Thoracic aorta (tissue), 2 donors: ENCODE measurements around the gene PAX9. TPM values are rescaled to one million over a fixed set of nuclear protein-coding genes. Genes with fewer than 3 reads are reported as not detected.

Source experiments
- ATAC-seq: fragments of 150-250 bp; one replicate; pipeline ENCODE4 v1.8.0; 2017; ENCODE audit warnings: low read depth; ENCODE audit not compliant: insufficient number of reproducible peaks, low FRiP score
- DNase-seq: peaks from one replicate; pipeline ENCODE4 v3.0.0-alpha.2; 2020; ENCODE audit warnings: low spot score
- H3K27ac ChIP-seq, 2 donors: fragments of 200-600 bp; sonication (generic); 1 replicate in 1 of 2; 2 replicates in 1 of 2; pipeline ENCODE4 v1.5.1; 2016; ENCODE audit warnings: mild to moderate bottlenecking in 2 of 2, moderate library complexity in 2 of 2
- H3K27me3 ChIP-seq: fragments of 200-600 bp; sonication (generic); replicated peaks from 2 replicates; pipeline ENCODE4 v1.6.0; 2016; ENCODE audit warnings: mild to moderate bottlenecking; ENCODE audit not compliant: insufficient read depth
- H3K36me3 ChIP-seq: fragments of 200-600 bp; sonication (generic); one replicate; pipeline ENCODE4 v1.5.1; 2016
- H3K4me1 ChIP-seq, 2 donors: fragments of 200-600 bp; sonication (generic); 1 replicate in 1 of 2; 2 replicates in 1 of 2; pipeline versions ENCODE4 v1.5.1 to v1.6.0; 2016; ENCODE audit warnings: low read depth in 2 of 2, mild to moderate bottlenecking in 1 of 2; ENCODE audit not compliant: control insufficient read depth in 1 of 2
- H3K4me3 ChIP-seq: fragments of 200-600 bp; sonication (generic); 2 replicates; pipeline ENCODE4 v1.5.1; 2016; ENCODE audit warnings: mild to moderate bottlenecking
- H3K9me3 ChIP-seq: fragments of 200-600 bp; sonication (generic); 2 replicates; pipeline ENCODE4 v1.5.1; 2016
- total RNA-seq, 2 donors: library from RNA; depleted of rRNA; stranded (reverse); fragments of >200 nt; gene quantifications; one replicate each; pipeline versions ENCODE4 v1.1.0 to v1.2.3, GENCODE V29; 2016
- TF ChIP-seq, protein P1 (sequence below): fragments of 200-600 bp; sonication (generic); IDR thresholded peaks from one replicate; pipeline ENCODE4 v1.5.1; 2019; ENCODE audit warnings: antibody characterized with exemption

PAX9 gene
- total RNA-seq: 1 to 10 TPM in 1 of 2 donors, under 1 TPM in 1; 0.21 to 4.5 TPM

DNA sequence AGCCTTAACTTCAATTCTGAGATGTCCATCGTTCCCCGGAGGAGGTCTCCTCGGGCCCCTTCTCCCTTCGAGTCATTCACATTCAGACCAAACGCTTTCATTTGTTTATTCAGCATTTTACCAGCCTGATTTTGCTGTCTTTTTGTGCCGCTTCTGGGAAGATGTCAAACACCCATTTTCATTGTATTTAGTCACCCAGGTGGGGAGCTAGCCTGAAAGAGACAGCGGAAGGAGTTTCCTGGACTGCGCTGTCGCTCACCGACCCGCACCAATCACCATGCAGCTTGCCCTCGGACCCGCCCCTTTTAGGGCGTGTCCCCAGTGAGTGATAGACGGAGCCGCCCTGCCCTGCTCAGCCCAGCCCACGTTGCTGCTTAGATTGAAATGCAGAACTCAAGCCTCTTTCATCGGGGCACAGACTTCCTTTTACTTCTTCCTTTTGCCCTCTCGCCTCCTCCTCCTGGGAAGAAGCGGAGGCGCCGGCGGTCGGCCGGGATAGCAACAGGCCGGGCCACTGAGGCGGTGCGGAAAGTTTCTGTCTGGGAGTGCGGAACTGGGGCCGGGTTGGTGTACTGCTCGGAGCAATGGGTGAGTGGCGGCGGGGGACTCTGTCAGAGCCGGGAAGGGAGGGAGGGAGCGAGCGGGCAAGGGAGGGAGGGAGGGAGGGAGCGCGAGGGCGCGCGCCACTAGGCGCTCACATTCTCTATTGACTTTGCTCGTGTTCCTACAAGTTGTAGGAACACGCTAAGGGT is at the start of gene PAX9:
TSS of gene PAX9 (plus strand) at position 355 of the 752 bp plus-strand sequence. CDS start at position 585, 230 bp downstream.
- H3K27ac ChIP-seq: peak within 1 kb of the TSS; percentile 5 to 50
- ATAC-seq: peak; percentile 77
- TF ChIP-seq, protein P1, sequence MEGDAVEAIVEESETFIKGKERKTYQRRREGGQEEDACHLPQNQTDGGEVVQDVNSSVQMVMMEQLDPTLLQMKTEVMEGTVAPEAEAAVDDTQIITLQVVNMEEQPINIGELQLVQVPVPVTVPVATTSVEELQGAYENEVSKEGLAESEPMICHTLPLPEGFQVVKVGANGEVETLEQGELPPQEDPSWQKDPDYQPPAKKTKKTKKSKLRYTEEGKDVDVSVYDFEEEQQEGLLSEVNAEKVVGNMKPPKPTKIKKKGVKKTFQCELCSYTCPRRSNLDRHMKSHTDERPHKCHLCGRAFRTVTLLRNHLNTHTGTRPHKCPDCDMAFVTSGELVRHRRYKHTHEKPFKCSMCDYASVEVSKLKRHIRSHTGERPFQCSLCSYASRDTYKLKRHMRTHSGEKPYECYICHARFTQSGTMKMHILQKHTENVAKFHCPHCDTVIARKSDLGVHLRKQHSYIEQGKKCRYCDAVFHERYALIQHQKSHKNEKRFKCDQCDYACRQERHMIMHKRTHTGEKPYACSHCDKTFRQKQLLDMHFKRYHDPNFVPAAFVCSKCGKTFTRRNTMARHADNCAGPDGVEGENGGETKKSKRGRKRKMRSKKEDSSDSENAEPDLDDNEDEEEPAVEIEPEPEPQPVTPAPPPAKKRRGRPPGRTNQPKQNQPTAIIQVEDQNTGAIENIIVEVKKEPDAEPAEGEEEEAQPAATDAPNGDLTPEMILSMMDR: no peak
- H3K9me3 ChIP-seq: no peaks in the 10 kb centered on the region
- H3K4me3 ChIP-seq: peak within 1 kb of the TSS; percentile 74
- H3K27me3 ChIP-seq: peaks cover 32% of the 10 kb centered on the region
- H3K4me1 ChIP-seq: peaks cover 9 to 62% of the 10 kb centered on the region in 2 donors
- DNase-seq: no peak
- no peaks in the 10 kb centered on the region for H3K36me3 ChIP-seq

DNA sequence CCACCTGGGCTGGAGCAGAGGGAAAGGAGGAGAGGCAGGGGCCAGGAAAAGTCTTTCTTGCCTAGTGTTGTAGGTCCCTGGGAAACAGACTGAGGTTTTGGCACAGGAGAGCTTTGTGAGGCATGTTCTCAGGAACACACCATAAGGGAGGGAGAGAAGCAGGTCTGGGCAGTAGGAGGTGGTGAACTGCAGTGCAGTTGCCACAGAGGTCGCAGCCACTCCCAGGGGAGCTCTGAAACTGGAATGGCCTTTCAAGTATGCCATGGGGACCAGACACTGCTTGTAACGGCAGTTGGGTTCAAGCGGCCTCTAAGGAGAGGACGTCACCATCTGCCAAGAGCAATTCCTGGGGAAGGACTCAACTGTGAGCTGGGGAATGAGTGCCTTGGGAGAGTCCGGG is 43.8 kb upstream of the PAX9 start:
- ATAC-seq (no peak), DNase-seq (no peak)
- H3K4me3 ChIP-seq: no peak overlapping the region
- TF ChIP-seq, protein P1: no peak
- H3K36me3 ChIP-seq: no peaks in the 10 kb centered on the region
- no peaks in the 10 kb centered on the region for H3K4me1 ChIP-seq
- H3K27ac ChIP-seq: no peak overlapping the region
- H3K27me3 ChIP-seq: no peaks in the 10 kb centered on the region
- H3K9me3 ChIP-seq: no peaks in the 10 kb centered on the region

DNA sequence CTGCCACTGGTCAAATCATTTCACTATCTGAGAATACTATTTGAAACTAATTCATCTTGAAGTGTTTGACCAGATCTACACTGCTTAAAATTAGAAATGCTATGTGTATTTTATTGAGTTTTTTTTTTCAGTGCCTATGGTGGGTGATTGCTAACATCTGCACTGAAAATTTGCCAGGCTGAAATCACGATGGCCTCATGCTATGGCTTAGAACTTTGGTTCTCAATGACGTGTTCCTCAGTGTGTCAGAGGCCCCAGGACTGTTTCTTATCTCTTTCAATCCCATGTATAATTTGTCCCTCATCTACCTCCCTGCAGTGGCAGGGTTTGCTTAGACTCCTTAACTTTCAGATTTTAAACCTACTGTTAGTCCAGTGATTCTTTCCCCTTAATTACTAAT is 43.0 kb upstream of the PAX9 start:
- Histone ChIP-seq H3K27ac (no peak overlapping the region), H3K36me3 (no peaks in the 10 kb centered on the region), H3K27me3 (no peaks in the 10 kb centered on the region), H3K4me1 (no peaks in the 10 kb centered on the region), H3K9me3 (no peaks in the 10 kb centered on the region), H3K4me3 (no peak overlapping the region)
- ATAC-seq (no peak), DNase-seq (no peak)
- TF ChIP-seq, protein P1: no peak

DNA sequence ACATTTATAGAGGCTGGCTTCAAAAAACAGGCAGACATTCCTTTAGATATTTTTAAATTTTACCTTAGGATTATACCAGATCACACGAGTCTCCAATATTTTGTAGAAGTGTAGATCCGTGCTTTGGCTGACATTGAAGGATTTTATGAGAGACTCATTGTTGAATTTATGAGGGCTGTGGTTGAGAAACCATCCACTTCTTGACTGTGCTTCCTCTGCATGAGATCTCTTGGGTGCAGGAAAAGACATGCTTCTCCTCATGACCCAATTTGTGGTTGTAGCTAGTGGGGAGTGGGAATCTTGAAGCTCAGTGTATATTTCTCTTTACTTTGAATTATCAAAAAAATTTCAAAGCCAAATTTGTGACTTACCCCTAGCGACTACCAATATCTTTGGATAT is 42.5 kb upstream of the PAX9 start:
- Histone ChIP-seq H3K36me3 (no peaks in the 10 kb centered on the region), H3K4me1 (no peaks in the 10 kb centered on the region), H3K27ac (no peak overlapping the region), H3K9me3 (no peaks in the 10 kb centered on the region), H3K27me3 (no peaks in the 10 kb centered on the region), H3K4me3 (no peak overlapping the region)
- no peak for ATAC-seq
- TF ChIP-seq, protein P1: no peak
- DNase-seq: no peak

DNA sequence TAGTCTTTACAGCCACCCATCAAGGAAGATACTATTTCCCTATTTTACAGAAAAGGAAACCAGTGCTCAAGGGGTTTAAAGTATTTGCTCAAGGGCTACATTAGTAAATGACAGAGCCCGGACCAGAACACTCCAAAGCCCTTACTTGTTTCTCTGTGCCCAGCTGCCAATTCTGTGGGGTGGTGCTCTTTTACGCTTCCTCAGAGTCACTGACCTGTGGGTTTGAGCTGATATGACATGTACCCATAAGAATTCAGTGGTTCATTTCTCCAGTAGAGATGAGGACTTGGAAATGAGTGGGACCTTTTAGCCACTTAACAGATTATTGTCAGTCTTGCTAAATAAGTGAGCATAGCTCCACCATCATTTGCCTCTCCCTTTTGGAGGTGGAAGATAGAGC is 41.8 kb upstream of the PAX9 start:
- Histone ChIP-seq H3K27ac (no peak overlapping the region), H3K36me3 (no peaks in the 10 kb centered on the region), H3K27me3 (no peaks in the 10 kb centered on the region), H3K4me1 (no peaks in the 10 kb centered on the region), H3K4me3 (no peak overlapping the region), H3K9me3 (no peaks in the 10 kb centered on the region)
- TF ChIP-seq, protein P1: no peak
- ATAC-seq (no peak), DNase-seq (no peak)
